ENCODE measurements around the gene IGSF21. TPM values are rescaled to one million over a fixed set of nuclear protein-coding genes. Genes with fewer than 3 reads are reported as not detected.
A peak's percentile ranks its signal among the peaks of the same experiment; 100 is the strongest.

IGSF21 gene
- total RNA-seq = 0.35 TPM in 1 of 2 replicates, not detected in the other
- long read RNA-seq = 0 reads

DNA sequence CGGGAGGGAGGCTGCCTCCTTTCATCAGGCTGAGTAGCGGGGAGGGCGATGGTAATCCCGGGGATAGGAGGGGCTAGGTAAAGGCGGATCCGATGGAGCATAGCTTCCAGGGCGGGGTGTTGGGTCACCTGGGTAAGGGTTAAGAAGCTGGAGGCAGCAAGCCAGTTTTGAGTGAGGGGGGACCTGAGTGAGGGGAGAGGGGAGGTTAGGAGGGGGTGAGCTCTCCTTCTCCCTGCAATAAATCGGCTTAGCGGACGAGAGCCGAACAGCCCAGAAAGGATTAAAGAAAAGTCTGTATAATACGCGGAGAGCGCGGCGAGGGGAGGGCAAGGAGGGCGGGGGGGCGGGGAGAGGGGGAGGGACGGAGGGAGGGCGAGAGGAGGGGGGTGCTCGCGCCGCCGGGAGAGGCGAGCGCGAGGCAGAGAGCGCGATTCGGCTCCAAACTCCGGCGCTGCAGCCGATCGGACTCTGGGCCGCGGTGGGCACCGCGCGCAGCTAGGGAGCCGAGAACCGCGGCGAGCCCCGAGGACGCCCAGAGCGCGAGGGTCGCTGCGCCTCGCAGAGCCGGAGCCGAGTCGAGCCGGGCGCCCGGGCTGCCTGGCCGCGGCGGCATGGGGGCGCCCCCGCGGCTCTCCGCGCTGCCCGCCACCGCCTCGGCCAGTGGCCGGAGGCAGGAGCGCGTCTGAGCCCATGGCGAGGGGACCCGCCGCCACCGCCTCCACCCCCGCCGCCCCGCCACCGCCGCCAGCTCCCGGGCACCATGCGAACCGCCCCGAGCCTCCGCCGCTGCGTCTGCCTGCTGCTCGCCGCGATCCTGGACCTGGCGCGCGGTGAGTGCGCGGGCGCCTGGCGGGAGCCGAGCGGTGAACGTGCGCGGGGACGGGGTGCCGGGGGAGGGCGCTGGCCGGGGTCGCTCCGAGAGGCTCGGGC, at the start of gene IGSF21:
Gene IGSF21, plus strand, starts transcription at position 430 of the 930 bp plus-strand sequence. Its CDS starts 331 bp downstream, at position 761.
- Mint-ChIP-seq H3K27me3 (ENCODE audit: low read depth) (peaks cover 97% of the 10 kb centered on the region), H3K36me3 (ENCODE audit: low read depth) (no peaks in the 10 kb centered on the region), H3K27ac (ENCODE audit: unreplicated experiment) (no peak within 1 kb of the TSS), H3K4me3 (peak within 1 kb of the TSS; percentile 52), H3K9me3 (no peaks in the 10 kb centered on the region), H3K4me1 (peaks cover 8% of the 10 kb centered on the region)
- no peak for DNase-seq (ENCODE audit: low read depth, low spot score)
- TF ChIP-seq CTCF (conservative IDR thresholded peaks at IDR 0.05) = no peak

DNA sequence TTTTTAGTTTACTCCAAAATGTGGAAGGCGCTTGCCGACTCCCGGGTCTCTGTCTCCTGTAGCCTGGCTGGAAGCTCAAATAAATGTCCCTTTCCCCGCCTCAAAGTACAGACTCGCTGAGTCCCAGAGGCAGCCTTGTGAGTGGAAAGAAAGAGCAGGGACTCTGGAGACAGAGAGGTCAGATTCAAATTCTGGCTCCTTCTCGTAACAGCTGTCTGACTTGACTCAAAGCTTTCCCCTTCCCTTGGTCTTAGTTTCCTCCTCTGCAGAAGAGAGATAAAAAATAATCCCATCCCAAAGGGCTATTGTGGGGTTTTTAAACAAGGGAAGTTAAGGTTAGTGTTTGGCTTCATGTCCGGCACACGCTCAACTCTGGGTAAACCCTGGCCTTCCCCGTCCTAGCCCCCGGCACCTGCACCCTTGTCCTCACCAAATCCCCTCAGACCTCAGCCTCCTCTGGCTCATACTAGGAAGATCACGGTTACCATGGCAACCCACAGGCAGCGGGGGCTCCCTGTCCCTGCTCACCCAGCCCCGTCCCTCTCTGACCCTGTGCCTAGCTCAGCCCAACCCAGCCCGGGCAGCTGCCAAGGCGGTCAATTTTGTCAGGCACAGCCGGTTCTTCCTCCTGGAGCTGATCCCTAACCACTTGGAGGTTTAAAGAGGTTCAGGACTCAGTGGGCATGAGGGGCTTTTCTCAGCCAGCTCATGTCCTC, 49.2 kb upstream of the IGSF21 start:
- TF ChIP-seq CTCF (conservative IDR thresholded peaks at IDR 0.05) = no peak
- no peak overlapping the region for H3K27ac Mint-ChIP-seq (ENCODE audit: unreplicated experiment)
- no peak for DNase-seq (ENCODE audit: low read depth, low spot score)
- no peaks in the 10 kb centered on the region for H3K36me3 Mint-ChIP-seq (ENCODE audit: low read depth)
- peaks cover 60% of the 10 kb centered on the region for H3K27me3 Mint-ChIP-seq (ENCODE audit: low read depth)
- H3K9me3 Mint-ChIP-seq = no peaks in the 10 kb centered on the region
- H3K4me3 Mint-ChIP-seq = no peak overlapping the region
- H3K4me1 Mint-ChIP-seq = no peaks in the 10 kb centered on the region

GRCh38 chr1:18058981-18059605, 48.5 kb upstream of the IGSF21 start:
- no peaks in the 10 kb centered on the region for H3K9me3 Mint-ChIP-seq
- no peak for TF ChIP-seq CTCF (conservative IDR thresholded peaks at IDR 0.05)
- H3K27ac Mint-ChIP-seq (ENCODE audit: unreplicated experiment) = no peak overlapping the region
- no peak for DNase-seq (ENCODE audit: low read depth, low spot score)
- H3K36me3 Mint-ChIP-seq (ENCODE audit: low read depth) = no peaks in the 10 kb centered on the region
- no peak overlapping the region for H3K4me3 Mint-ChIP-seq
- no peaks in the 10 kb centered on the region for H3K4me1 Mint-ChIP-seq
- peaks cover 60% of the 10 kb centered on the region for H3K27me3 Mint-ChIP-seq (ENCODE audit: low read depth)

- no peak for TF ChIP-seq CTCF (conservative IDR thresholded peaks at IDR 0.05)
- Mint-ChIP-seq H3K9me3 (no peaks in the 10 kb centered on the region), H3K27me3 (ENCODE audit: low read depth) (peaks cover 58% of the 10 kb centered on the region), H3K36me3 (ENCODE audit: low read depth) (no peaks in the 10 kb centered on the region), H3K4me3 (no peak overlapping the region), H3K27ac (ENCODE audit: unreplicated experiment) (no peak overlapping the region), H3K4me1 (no peaks in the 10 kb centered on the region)
- no peak for DNase-seq (ENCODE audit: low read depth, low spot score)
Observed at GRCh38 chr1:18060366-18060765, 47.2 kb upstream of the IGSF21 start.

DNA sequence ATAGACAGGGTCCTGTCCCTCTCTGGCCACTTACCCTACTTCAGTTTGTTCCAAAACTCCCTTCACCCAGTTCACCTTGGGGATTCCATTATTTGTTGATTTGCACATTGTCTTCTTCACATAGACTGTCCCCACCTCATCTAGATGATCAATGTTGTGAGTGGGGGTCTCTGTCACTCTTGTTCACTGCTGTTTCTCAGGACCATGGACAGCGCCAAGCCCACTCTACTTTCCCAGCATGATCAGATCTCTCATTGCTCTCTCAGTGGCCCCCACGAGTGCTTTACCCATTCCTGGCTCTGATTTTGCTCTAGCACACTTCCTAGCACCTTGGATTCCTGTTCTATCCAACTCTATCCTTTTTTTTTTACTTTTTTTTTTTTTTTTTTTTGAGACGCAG, 45.4 kb upstream of the IGSF21 start:
- H3K4me1 Mint-ChIP-seq = no peaks in the 10 kb centered on the region
- H3K9me3 Mint-ChIP-seq = no peaks in the 10 kb centered on the region
- no peaks in the 10 kb centered on the region for H3K36me3 Mint-ChIP-seq (ENCODE audit: low read depth)
- peaks cover 62% of the 10 kb centered on the region for H3K27me3 Mint-ChIP-seq (ENCODE audit: low read depth)
- peak; percentile 26 for DNase-seq (ENCODE audit: low read depth, low spot score)
- H3K27ac Mint-ChIP-seq (ENCODE audit: unreplicated experiment) = no peak overlapping the region
- TF ChIP-seq CTCF (conservative IDR thresholded peaks at IDR 0.05) = no peak
- H3K4me3 Mint-ChIP-seq = no peak overlapping the region
